ENCODE data around the gene GRK4. TPM values are rescaled to one million over a fixed set of nuclear protein-coding genes. Genes with fewer than 3 reads are reported as not detected.
"Not testable (repeated sequence)": the region's sequence is repeated elsewhere in the genome, so short reads cannot be mapped to it uniquely, and the experiment has no call there.

GRK4 gene
- total and polyA plus RNA-seq, 4 donors = 1.0 to 2.2 (median 1.8) TPM

- Histone ChIP-seq H3K27ac (ENCODE audit: low read depth in 1 of 2, low read length in 2 of 2) (no peak overlapping the region), H3K9ac (ENCODE audit: low read depth in 1 of 2, low read length in 2 of 2) (no peak overlapping the region), H3K9me3 (ENCODE audit: control insufficient read depth in 4 of 4, low read length in 3 of 4) (peaks cover 4 to 12% (median 10%) of the 10 kb centered on the region in 4 donors), H3K4me1 (ENCODE audit: control insufficient read depth in 4 of 4, insufficient read depth in 4 of 4, low read length in 3 of 4) (no peaks in the 10 kb centered on the region), H3K27me3 (ENCODE audit: control insufficient read depth in 4 of 4, insufficient read depth in 4 of 4, low read length in 3 of 4) (no peaks in the 10 kb centered on the region), H3K36me3 (ENCODE audit: control insufficient read depth in 4 of 4, insufficient read depth in 3 of 4, low read depth in 1 of 4, low read length in 3 of 4) (no peaks in the 10 kb centered on the region), H3K4me3 (ENCODE audit: low read depth in 1 of 3, low read length in 3 of 3) (no peak overlapping the region)
- TF ChIP-seq JUND (IDR thresholded peaks at IDR 0.05) (no peak), TAF1 (conservative IDR thresholded peaks at IDR 0.05) (no peak), NR2F2 (IDR thresholded peaks at IDR 0.05) (no peak), RXRA (IDR thresholded peaks at IDR 0.05) (no peak), RAD21 (IDR thresholded peaks at IDR 0.05) (no peak), CTCF (IDR thresholded peaks at IDR 0.05; ENCODE audit: low read depth, low read length, missing input control) (no peak), YY1 (IDR thresholded peaks at IDR 0.05) (no peak), EGR1 (IDR thresholded peaks at IDR 0.05; ENCODE audit: low read depth in 2 of 2) (no peak), SP1 (IDR thresholded peaks at IDR 0.05) (no peak), ZBTB33 (IDR thresholded peaks at IDR 0.05) (no peak), HNF4G (IDR thresholded peaks at IDR 0.05) (no peak), HNF4A (conservative IDR thresholded peaks at IDR 0.05) (no peak), GABPA (IDR thresholded peaks at IDR 0.05 in 1 of 2, conservative IDR thresholded peaks at IDR 0.05 in 1 of 2) (no peak)
- 88% methylated on average over 4 of the region's 4 CpGs for WGBS
- no peak for DNase-seq (ENCODE audit: low spot score)
Measured at GRCh38 chr4:2981256-2981819, 18.0 kb downstream of the GRK4 start.

GRCh38 chr4:2982012-2982411 is 18.6 kb downstream of the GRK4 start:
- Histone ChIP-seq H3K4me3 (ENCODE audit: low read depth in 1 of 3, low read length in 3 of 3) (no peak overlapping the region), H3K27ac (ENCODE audit: low read depth in 1 of 2, low read length in 2 of 2) (no peak overlapping the region), H3K36me3 (ENCODE audit: control insufficient read depth in 4 of 4, insufficient read depth in 3 of 4, low read depth in 1 of 4, low read length in 3 of 4) (no peaks in the 10 kb centered on the region), H3K9me3 (ENCODE audit: control insufficient read depth in 4 of 4, low read length in 3 of 4) (peaks cover 4 to 12% (median 10%) of the 10 kb centered on the region in 4 donors), H3K27me3 (ENCODE audit: control insufficient read depth in 4 of 4, insufficient read depth in 4 of 4, low read length in 3 of 4) (no peaks in the 10 kb centered on the region), H3K9ac (ENCODE audit: low read depth in 1 of 2, low read length in 2 of 2) (no peak overlapping the region), H3K4me1 (ENCODE audit: control insufficient read depth in 4 of 4, insufficient read depth in 4 of 4, low read length in 3 of 4) (no peaks in the 10 kb centered on the region)
- WGBS = 86% methylated on average over 4 of the region's 4 CpGs
- no peak for DNase-seq (ENCODE audit: low spot score)
- TF ChIP-seq HNF4G (IDR thresholded peaks at IDR 0.05) = no peak
- no peak for TF ChIP-seq YY1 (IDR thresholded peaks at IDR 0.05)
- TF ChIP-seq HNF4A (conservative IDR thresholded peaks at IDR 0.05) = no peak
- no peak for TF ChIP-seq TAF1 (conservative IDR thresholded peaks at IDR 0.05)
- TF ChIP-seq REST (IDR thresholded peaks at IDR 0.05) = no peak
- no peak for TF ChIP-seq FOXA2 (IDR thresholded peaks at IDR 0.05)
- TF ChIP-seq NR2F2 (IDR thresholded peaks at IDR 0.05) = no peak
- no peak for TF ChIP-seq FOXA1 (IDR thresholded peaks at IDR 0.05)
- no peak for TF ChIP-seq SP1 (IDR thresholded peaks at IDR 0.05)
- TF ChIP-seq GABPA (IDR thresholded peaks at IDR 0.05 in 1 of 2, conservative IDR thresholded peaks at IDR 0.05 in 1 of 2) = no peak
- TF ChIP-seq RAD21 (IDR thresholded peaks at IDR 0.05) = no peak
- TF ChIP-seq ATF3 (IDR thresholded peaks at IDR 0.05) = no peak
- TF ChIP-seq JUND (IDR thresholded peaks at IDR 0.05) = no peak
- no peak for TF ChIP-seq CTCF (IDR thresholded peaks at IDR 0.05; ENCODE audit: low read depth, low read length, missing input control)
- TF ChIP-seq RXRA (IDR thresholded peaks at IDR 0.05) = no peak
- no peak for TF ChIP-seq EGR1 (IDR thresholded peaks at IDR 0.05; ENCODE audit: low read depth in 2 of 2)

GRCh38 chr4:2983715-2984114 is 20.3 kb downstream of the GRK4 start:
- H3K4me1 ChIP-seq (ENCODE audit: control insufficient read depth in 4 of 4, insufficient read depth in 4 of 4, low read length in 3 of 4); H3K9ac ChIP-seq (ENCODE audit: low read depth in 1 of 2, low read length in 2 of 2); H3K27me3 ChIP-seq (ENCODE audit: control insufficient read depth in 4 of 4, insufficient read depth in 4 of 4, low read length in 3 of 4); H3K36me3 ChIP-seq (ENCODE audit: control insufficient read depth in 4 of 4, insufficient read depth in 3 of 4, low read depth in 1 of 4, low read length in 3 of 4); H3K27ac ChIP-seq (ENCODE audit: low read depth in 1 of 2, low read length in 2 of 2); H3K4me3 ChIP-seq (ENCODE audit: low read depth in 1 of 3, low read length in 3 of 3); DNase-seq (ENCODE audit: low spot score): not testable (repeated sequence)
- WGBS = 89% methylated on average over 7 of the region's 7 CpGs
- peaks cover 4 to 12% (median 10%) of the 10 kb centered on the region in 4 donors for H3K9me3 ChIP-seq (ENCODE audit: control insufficient read depth in 4 of 4, low read length in 3 of 4)

Data from liver (tissue), 9 donors.